ENCODE data around the gene PRKG2.

DNA sequence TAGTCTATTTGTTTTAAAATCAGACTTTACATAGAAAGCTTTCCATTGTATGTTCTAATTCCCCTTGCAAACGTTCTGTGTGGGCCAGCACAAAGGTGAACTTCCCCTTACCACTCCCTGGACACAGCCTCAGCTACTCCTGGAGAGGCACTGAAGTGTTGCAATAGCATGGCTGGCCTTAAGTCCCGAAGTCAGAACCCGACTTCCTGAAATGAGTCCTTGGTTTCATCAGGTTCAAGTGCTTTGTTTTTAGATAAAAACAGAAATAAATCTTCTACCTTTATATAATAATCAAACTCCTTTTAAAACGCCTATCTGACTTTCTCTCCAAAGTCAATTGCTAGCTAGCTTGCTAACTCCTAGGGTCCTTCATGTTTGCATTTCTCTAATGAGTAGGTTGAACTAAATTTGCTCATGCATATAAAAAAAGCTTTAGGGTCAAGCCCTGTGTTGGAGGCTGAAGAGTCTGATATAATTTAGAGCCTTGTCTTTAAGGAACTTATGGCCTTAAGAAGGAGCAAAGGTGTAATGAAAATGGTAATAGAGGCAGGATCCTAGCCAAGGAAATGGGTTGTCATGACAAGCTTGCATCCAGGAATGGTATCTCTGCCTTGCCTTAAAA is 175.6 kb downstream of the PRKG2 start:
- no peak for TF ChIP-seq POLR2A (IDR thresholded peaks at IDR 0.05; ENCODE audit: low read depth)
- TF ChIP-seq POLR2AphosphoS5 (IDR thresholded peaks at IDR 0.05), result no peak
- TF ChIP-seq CTCF (IDR thresholded peaks at IDR 0.05), result no peak
- no peak for TF ChIP-seq EP300 (IDR thresholded peaks at IDR 0.05)
